ENCODE measurements around the gene CDH12. TPM values are rescaled to one million over a fixed set of nuclear protein-coding genes. Genes with fewer than 3 reads are reported as not detected.

The CDH12 gene
- total RNA-seq, 2 donors from 2014 or later: 0.90 to 1.9 TPM

DNA sequence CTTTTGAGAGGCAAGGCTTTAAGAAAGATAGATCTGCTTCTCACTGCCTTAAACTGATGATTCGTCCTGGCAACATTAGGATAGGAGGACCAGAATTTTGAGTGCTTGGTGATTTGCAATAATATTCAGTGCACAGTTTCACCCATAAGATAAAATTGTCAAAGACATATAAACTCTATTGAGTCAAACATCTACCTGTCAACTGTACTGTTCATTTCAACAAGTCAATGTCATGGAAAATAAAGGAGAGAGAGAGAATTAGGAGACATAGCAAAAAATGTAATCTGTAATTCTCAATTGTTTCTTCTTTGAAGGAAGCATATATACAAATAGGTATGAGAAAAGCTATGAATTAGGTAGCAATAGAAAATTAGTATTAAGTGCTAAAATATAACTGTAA, 237.2 kb downstream of the CDH12 start:
- H3K36me3 Mint-ChIP-seq (ENCODE audit: low read depth): no peaks in the 10 kb centered on the region
- H3K27me3 Mint-ChIP-seq (ENCODE audit: insufficient read depth): no peaks in the 10 kb centered on the region
- H3K9me3 Mint-ChIP-seq: no peaks in the 10 kb centered on the region
- Histone ChIP-seq H3K4me3 (ENCODE audit: low read length) (no peak overlapping the region), H3K27me3 (ENCODE audit: control insufficient read depth, insufficient read depth, low read length, poor library complexity, severe bottlenecking) (no peaks in the 10 kb centered on the region), H3K9ac (ENCODE audit: extremely low read depth, low read length, poor library complexity, severe bottlenecking) (no peak overlapping the region), H3K36me3 (ENCODE audit: control insufficient read depth, insufficient read depth, low read length) (no peaks in the 10 kb centered on the region), H3K27ac (ENCODE audit: low read depth, low read length) (no peak overlapping the region), H3K9me3 (ENCODE audit: control insufficient read depth, low read length) (no peaks in the 10 kb centered on the region), H3K4me1 (ENCODE audit: control insufficient read depth, insufficient read depth, low read length) (peaks cover 2% of the 10 kb centered on the region)
- no peak overlapping the region for H3K27ac Mint-ChIP-seq
- DNase-seq: no peak
- 80 to 91% methylated on average over 1 of the region's 1 CpG for WGBS, 2 experiments (ENCODE audit: insufficient coverage in 1 of 2, insufficient read length in 1 of 2)
- TF ChIP-seq, protein P1, sequence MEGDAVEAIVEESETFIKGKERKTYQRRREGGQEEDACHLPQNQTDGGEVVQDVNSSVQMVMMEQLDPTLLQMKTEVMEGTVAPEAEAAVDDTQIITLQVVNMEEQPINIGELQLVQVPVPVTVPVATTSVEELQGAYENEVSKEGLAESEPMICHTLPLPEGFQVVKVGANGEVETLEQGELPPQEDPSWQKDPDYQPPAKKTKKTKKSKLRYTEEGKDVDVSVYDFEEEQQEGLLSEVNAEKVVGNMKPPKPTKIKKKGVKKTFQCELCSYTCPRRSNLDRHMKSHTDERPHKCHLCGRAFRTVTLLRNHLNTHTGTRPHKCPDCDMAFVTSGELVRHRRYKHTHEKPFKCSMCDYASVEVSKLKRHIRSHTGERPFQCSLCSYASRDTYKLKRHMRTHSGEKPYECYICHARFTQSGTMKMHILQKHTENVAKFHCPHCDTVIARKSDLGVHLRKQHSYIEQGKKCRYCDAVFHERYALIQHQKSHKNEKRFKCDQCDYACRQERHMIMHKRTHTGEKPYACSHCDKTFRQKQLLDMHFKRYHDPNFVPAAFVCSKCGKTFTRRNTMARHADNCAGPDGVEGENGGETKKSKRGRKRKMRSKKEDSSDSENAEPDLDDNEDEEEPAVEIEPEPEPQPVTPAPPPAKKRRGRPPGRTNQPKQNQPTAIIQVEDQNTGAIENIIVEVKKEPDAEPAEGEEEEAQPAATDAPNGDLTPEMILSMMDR (conservative IDR thresholded peaks at IDR 0.05): no peak
- H3K4me3 Mint-ChIP-seq: no peak overlapping the region
- peaks cover 8% of the 10 kb centered on the region for H3K4me1 Mint-ChIP-seq

DNA sequence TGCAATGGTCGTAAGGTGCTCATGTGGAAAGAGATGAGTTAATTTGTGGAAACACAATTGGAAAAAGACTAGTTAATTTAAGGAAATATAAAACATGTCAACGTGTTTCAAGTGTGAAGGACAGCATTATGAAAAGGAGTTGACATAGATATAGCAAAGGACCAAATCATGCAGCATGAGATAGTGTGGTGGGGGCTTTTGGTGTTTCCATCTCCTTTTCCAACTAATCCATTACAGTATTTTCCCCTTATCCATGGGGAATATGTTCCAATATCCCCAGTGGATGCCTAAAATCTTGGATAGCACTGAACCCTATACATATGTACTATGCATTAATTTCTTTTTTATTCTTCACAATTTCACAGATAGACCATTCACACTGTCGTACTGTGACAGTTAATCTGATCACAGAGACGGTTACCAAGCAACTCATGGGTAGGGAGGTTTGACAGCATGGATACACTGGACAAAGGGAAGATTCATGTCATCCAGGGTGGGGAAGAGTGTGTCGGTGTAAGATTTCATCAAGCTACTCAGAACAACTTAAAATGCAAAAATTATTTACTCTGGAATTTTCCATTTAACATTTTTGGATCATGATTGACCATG, 238.6 kb downstream of the CDH12 start:
- DNase-seq: no peak
- H3K27me3 ChIP-seq (ENCODE audit: control insufficient read depth, insufficient read depth, low read length, poor library complexity, severe bottlenecking): no peaks in the 10 kb centered on the region
- no peak overlapping the region for H3K27ac ChIP-seq (ENCODE audit: low read depth, low read length)
- H3K9me3 Mint-ChIP-seq: peaks cover 2% of the 10 kb centered on the region
- H3K9ac ChIP-seq (ENCODE audit: extremely low read depth, low read length, poor library complexity, severe bottlenecking): no peak overlapping the region
- H3K27me3 Mint-ChIP-seq (ENCODE audit: insufficient read depth): no peaks in the 10 kb centered on the region
- H3K4me1 ChIP-seq (ENCODE audit: control insufficient read depth, insufficient read depth, low read length): no peaks in the 10 kb centered on the region
- WGBS, 2 experiments (ENCODE audit: insufficient coverage in 1 of 2, insufficient read length in 1 of 2): 40 to 90% methylated on average over 1 to 5 of the region's 5 CpGs
- H3K36me3 ChIP-seq (ENCODE audit: control insufficient read depth, insufficient read depth, low read length): no peaks in the 10 kb centered on the region
- TF ChIP-seq, protein P1 (conservative IDR thresholded peaks at IDR 0.05): no peak
- no peaks in the 10 kb centered on the region for H3K36me3 Mint-ChIP-seq (ENCODE audit: low read depth)
- H3K4me3 ChIP-seq (ENCODE audit: low read length): no peak overlapping the region
- no peak overlapping the region for H3K4me3 Mint-ChIP-seq
- H3K27ac Mint-ChIP-seq: no peak overlapping the region
- peaks cover 7% of the 10 kb centered on the region for H3K4me1 Mint-ChIP-seq
- H3K9me3 ChIP-seq (ENCODE audit: control insufficient read depth, low read length): no peaks in the 10 kb centered on the region

DNA sequence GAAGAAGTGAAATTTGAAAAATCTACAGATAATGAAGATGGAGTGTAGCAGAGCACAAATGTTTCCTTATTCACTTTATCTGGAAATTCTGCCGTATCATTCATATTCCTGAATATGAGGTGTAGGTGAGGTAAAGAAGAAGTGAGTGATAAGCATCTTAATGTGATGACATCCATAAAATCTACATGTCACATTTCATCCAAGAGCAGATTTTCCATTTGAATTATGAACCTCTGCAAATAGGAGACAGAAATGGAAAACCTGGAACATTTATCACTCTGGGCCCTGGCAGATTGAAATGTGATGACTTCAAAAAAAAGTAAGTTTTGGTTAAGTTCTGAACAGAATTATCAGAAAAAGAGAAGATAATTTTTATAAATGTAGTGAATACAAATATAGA, 240.2 kb downstream of the CDH12 start:
- Histone ChIP-seq H3K9me3 (ENCODE audit: control insufficient read depth, low read length) (peaks cover 10% of the 10 kb centered on the region), H3K4me1 (ENCODE audit: control insufficient read depth, insufficient read depth, low read length) (no peaks in the 10 kb centered on the region), H3K4me3 (ENCODE audit: low read length) (no peak overlapping the region), H3K9ac (ENCODE audit: extremely low read depth, low read length, poor library complexity, severe bottlenecking) (no peak overlapping the region), H3K27me3 (ENCODE audit: control insufficient read depth, insufficient read depth, low read length, poor library complexity, severe bottlenecking) (no peaks in the 10 kb centered on the region), H3K36me3 (ENCODE audit: control insufficient read depth, insufficient read depth, low read length) (no peaks in the 10 kb centered on the region), H3K27ac (ENCODE audit: low read depth, low read length) (no peak overlapping the region)
- Mint-ChIP-seq H3K9me3 (peaks cover 18% of the 10 kb centered on the region), H3K27me3 (ENCODE audit: insufficient read depth) (no peaks in the 10 kb centered on the region), H3K36me3 (ENCODE audit: low read depth) (no peaks in the 10 kb centered on the region), H3K27ac (no peak overlapping the region), H3K4me1 (peaks cover 7% of the 10 kb centered on the region), H3K4me3 (no peak overlapping the region)
- TF ChIP-seq, protein P1 (conservative IDR thresholded peaks at IDR 0.05): no peak
- 83% methylated on average over 1 of the region's 1 CpG; no CpG with 5 or more reads in 1 of the 2 experiments for WGBS, 2 experiments (ENCODE audit: insufficient coverage in 1 of 2, insufficient read length in 1 of 2)
- no peak for DNase-seq

Measured in endodermal cell (in vitro differentiated cells).